Gastrocnemius medialis (tissue), 4 donors: ENCODE measurements around the gene MARK3. TPM values are rescaled to one million over a fixed set of nuclear protein-coding genes. Genes with fewer than 3 reads are reported as not detected.

ENCODE experiments used
- ATAC-seq, 2 donors: fragments of 150-250 bp; one replicate each; pipeline ENCODE4 v1.9.1; 2016
- DNase-seq, 2 donors: peaks; one replicate each; pipeline ENCODE4 v3.0.0-alpha.2; 2019
- H3K27ac ChIP-seq, 4 donors: fragments of 200-600 bp; sonication (generic); 1 replicate in 1 of 4; 2 replicates in 3 of 4; pipeline ENCODE4 v1.5.1; 2016 to 2018; ENCODE audit warnings: mild to moderate bottlenecking in 2 of 4, moderate library complexity in 1 of 4
- H3K27me3 ChIP-seq, 3 donors: fragments of 200-600 bp; sonication (generic) in 2 of 3; 1 replicate in 1 of 3; 2 replicates in 2 of 3; pipeline versions ENCODE4 v1.5.1 to v1.6.0; 2016 to 2019; ENCODE audit warnings: mild to moderate bottlenecking in 1 of 3, moderate library complexity in 1 of 3
- H3K36me3 ChIP-seq, 2 donors: fragments of 200-600 bp; sonication (generic) in 1 of 2; one replicate each; pipeline ENCODE4 v1.5.1; 2017 to 2018
- H3K4me1 ChIP-seq, 2 donors: fragments of 200-600 bp; sonication (generic) in 1 of 2; one replicate each; pipeline ENCODE4 v1.5.1; 2016 to 2017; ENCODE audit warnings: mild to moderate bottlenecking in 2 of 2
- H3K4me3 ChIP-seq, 4 donors: fragments of 200-600 bp; sonication (generic) in 3 of 4; 1 replicate in 1 of 4; 2 replicates in 3 of 4; pipeline ENCODE4 v1.5.1; 2016 to 2019; ENCODE audit warnings: mild to moderate bottlenecking in 2 of 4
- H3K9me3 ChIP-seq, 3 donors: fragments of 200-600 bp; sonication (generic) in 2 of 3; 1 replicate in 1 of 3; 2 replicates in 2 of 3; pipeline ENCODE4 v1.5.1; 2016 to 2019
- POLR2A ChIP-seq, 2 donors: fragments of 450-650 bp; IDR thresholded peaks; one replicate each; pipeline ENCODE4 v1.6.1; 2017; ENCODE audit warnings: antibody characterized with exemption in 2 of 2, mild to moderate bottlenecking in 2 of 2, moderate library complexity in 2 of 2
- in situ Hi-C, 4 donors: fragments of 200-750 bp; cut with MboI; loops; one replicate each; pipeline versions ENCODE4 v1.15.0 to v1.8.0; 2017; ENCODE audit warnings: low sequenced_read_pairs in 4 of 4
- intact Hi-C: fragments of 100-400 bp; cut with DNase I; formaldehyde crosslinking; loops from one replicate; pipeline ENCODE4 v1.15.1; 2023; ENCODE audit warnings: low total_unique reads
- total RNA-seq, 4 donors: library from RNA; depleted of rRNA; stranded (reverse); fragments of >200 nt; gene quantifications; one replicate each; pipeline versions ENCODE4 v1.1.0 to v1.2.3, GENCODE V29; 2016
- TF ChIP-seq, protein P1 (sequence below), 5 experiments: fragments of 450-650 bp in 3 of 5; fragments of 200-600 bp in 2 of 5; sonication (generic) in 2 of 5; IDR thresholded peaks in 4 of 5; conservative IDR thresholded peaks in 1 of 5; 1 replicate in 4 of 5; 2 replicates in 1 of 5; pipeline ENCODE4 v1.5.1; 2016 to 2019; ENCODE audit warnings: antibody characterized with exemption in 5 of 5, mild to moderate bottlenecking in 3 of 5, moderate library complexity in 3 of 5

Gene MARK3
- total RNA-seq, 4 donors from 2014 or later, result 60.2 to 73.1 (median 71.6) TPM

DNA sequence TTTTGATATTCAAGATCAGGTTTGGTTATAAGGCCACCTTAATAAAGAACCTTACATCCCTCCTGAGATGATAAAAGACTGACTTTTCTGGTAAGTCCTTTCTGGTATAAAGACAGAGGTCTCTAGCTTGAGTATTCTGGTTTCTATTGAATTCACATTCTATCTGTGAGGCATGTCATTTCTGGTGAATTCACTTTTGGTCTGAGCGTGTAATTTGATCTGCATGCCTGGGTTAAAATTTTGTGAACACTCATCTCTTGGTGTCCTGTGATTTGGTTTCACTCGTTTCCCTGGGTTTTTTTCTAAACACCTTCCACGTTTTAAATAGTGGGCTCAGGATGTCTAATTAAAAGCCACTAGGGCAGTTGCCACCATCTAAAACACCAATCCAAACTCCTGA, 38.9 kb upstream of the MARK3 start:
- no peaks in the 10 kb centered on the region for H3K9me3 ChIP-seq
- H3K4me3 ChIP-seq, result no peak overlapping the region
- H3K27ac ChIP-seq, result no peak overlapping the region
- in situ Hi-C loops, result no loop called here
- peaks cover 0 to 37% of the 10 kb centered on the region in 2 donors for H3K36me3 ChIP-seq
- no peak for TF ChIP-seq POLR2A (IDR thresholded peaks at IDR 0.05)
- TF ChIP-seq, protein P1, sequence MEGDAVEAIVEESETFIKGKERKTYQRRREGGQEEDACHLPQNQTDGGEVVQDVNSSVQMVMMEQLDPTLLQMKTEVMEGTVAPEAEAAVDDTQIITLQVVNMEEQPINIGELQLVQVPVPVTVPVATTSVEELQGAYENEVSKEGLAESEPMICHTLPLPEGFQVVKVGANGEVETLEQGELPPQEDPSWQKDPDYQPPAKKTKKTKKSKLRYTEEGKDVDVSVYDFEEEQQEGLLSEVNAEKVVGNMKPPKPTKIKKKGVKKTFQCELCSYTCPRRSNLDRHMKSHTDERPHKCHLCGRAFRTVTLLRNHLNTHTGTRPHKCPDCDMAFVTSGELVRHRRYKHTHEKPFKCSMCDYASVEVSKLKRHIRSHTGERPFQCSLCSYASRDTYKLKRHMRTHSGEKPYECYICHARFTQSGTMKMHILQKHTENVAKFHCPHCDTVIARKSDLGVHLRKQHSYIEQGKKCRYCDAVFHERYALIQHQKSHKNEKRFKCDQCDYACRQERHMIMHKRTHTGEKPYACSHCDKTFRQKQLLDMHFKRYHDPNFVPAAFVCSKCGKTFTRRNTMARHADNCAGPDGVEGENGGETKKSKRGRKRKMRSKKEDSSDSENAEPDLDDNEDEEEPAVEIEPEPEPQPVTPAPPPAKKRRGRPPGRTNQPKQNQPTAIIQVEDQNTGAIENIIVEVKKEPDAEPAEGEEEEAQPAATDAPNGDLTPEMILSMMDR (IDR thresholded peaks at IDR 0.05 in 4 of 5, conservative IDR thresholded peaks at IDR 0.05 in 1 of 5), result no peak
- no peaks in the 10 kb centered on the region for H3K27me3 ChIP-seq
- intact Hi-C loops, result no loop called here
- ATAC-seq, result no peak
- no peaks in the 10 kb centered on the region for H3K4me1 ChIP-seq
- DNase-seq, result no peak

GRCh38 chr14:103347091-103347815, 38.0 kb upstream of the MARK3 start:
- ATAC-seq, result peak in 1 of 2 donors; percentile 18
- no peak overlapping the region for H3K27ac ChIP-seq
- in situ Hi-C loops, result no loop called here

GRCh38 chr14:103348154-103348553, 37.1 kb upstream of the MARK3 start:
- DNase-seq (no peak), ATAC-seq (no peak)
- intact Hi-C loops (no loop called here), in situ Hi-C loops (no loop called here)
- H3K27ac ChIP-seq, result no peak overlapping the region
- H3K4me1 ChIP-seq, result no peaks in the 10 kb centered on the region
- H3K27me3 ChIP-seq, result no peaks in the 10 kb centered on the region
- no peak for TF ChIP-seq POLR2A (IDR thresholded peaks at IDR 0.05)
- TF ChIP-seq, protein P1 (IDR thresholded peaks at IDR 0.05 in 4 of 5, conservative IDR thresholded peaks at IDR 0.05 in 1 of 5), result no peak
- H3K9me3 ChIP-seq, result no peaks in the 10 kb centered on the region
- peaks cover 0 to 18% of the 10 kb centered on the region in 2 donors for H3K36me3 ChIP-seq
- H3K4me3 ChIP-seq, result no peak overlapping the region

More at GRCh38 chr14:103347091-103347815, 38.0 kb upstream of the MARK3 start:
- intact Hi-C loops, result no loop called here
- no peak for DNase-seq
- TF ChIP-seq POLR2A (IDR thresholded peaks at IDR 0.05), result no peak
- TF ChIP-seq, protein P1 (IDR thresholded peaks at IDR 0.05 in 4 of 5, conservative IDR thresholded peaks at IDR 0.05 in 1 of 5), result no peak
- H3K4me3 ChIP-seq, result no peak overlapping the region
- H3K27me3 ChIP-seq, result no peaks in the 10 kb centered on the region
- H3K4me1 ChIP-seq, result no peaks in the 10 kb centered on the region
- H3K9me3 ChIP-seq, result no peaks in the 10 kb centered on the region
- peaks cover 0 to 27% of the 10 kb centered on the region in 2 donors for H3K36me3 ChIP-seq

DNA sequence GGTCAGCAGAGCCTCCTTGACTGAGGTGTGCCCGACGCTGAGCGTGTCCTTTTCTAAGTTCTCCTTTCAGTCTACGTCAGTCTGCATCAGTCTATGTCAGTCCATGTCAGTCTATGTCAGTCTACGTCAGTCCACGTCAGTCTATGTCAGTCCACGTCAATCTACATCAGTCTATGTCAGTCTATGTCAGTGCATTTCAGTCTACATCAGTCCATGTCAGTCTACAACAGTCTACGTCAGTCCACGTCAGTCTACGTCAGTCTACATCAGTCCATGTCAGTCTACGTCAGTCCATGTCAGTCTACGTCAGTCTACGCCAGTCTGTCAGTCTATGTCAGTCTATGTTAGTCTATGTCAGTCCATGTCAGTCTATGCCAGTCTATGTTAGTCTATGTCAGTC, 35.2 kb upstream of the MARK3 start:
- DNase-seq (no peak), ATAC-seq (no peak)
- Histone ChIP-seq H3K36me3 (no peaks in the 10 kb centered on the region), H3K4me1 (no peaks in the 10 kb centered on the region), H3K4me3 (no peak overlapping the region), H3K9me3 (no peaks in the 10 kb centered on the region), H3K27me3 (no peaks in the 10 kb centered on the region), H3K27ac (no peak overlapping the region)
- in situ Hi-C loops (no loop called here), intact Hi-C loops (no loop called here)
- TF ChIP-seq POLR2A (IDR thresholded peaks at IDR 0.05), result no peak
- TF ChIP-seq, protein P1 (IDR thresholded peaks at IDR 0.05 in 4 of 5, conservative IDR thresholded peaks at IDR 0.05 in 1 of 5), result no peak
